NCI-H2107 (cell line): ENCODE data around the gene ODF2L.

Experiments used
- DNase-seq: peaks from one replicate; lab custom pipeline; 2025; lab: John Stamatoyannopoulos, UW

Gene ODF2L

GRCh38 chr1:86318436-86318835 is 77.7 kb downstream of the ODF2L start:
- DNase-seq, result no peak

- no peak for DNase-seq
Measured at GRCh38 chr1:86317926-86318325, 78.2 kb downstream of the ODF2L start.

- DNase-seq, result no peak
Measured at GRCh38 chr1:86305731-86306130, 90.4 kb downstream of the ODF2L start.

- DNase-seq, result no peak
Measured at GRCh38 chr1:86303041-86303690, 93.0 kb downstream of the ODF2L start.
